ENCODE data around the gene CENPU.
"Not testable (repeated sequence)": the region's sequence is repeated elsewhere in the genome, so short reads cannot be mapped to it uniquely, and the experiment has no call there.

CENPU gene

DNA sequence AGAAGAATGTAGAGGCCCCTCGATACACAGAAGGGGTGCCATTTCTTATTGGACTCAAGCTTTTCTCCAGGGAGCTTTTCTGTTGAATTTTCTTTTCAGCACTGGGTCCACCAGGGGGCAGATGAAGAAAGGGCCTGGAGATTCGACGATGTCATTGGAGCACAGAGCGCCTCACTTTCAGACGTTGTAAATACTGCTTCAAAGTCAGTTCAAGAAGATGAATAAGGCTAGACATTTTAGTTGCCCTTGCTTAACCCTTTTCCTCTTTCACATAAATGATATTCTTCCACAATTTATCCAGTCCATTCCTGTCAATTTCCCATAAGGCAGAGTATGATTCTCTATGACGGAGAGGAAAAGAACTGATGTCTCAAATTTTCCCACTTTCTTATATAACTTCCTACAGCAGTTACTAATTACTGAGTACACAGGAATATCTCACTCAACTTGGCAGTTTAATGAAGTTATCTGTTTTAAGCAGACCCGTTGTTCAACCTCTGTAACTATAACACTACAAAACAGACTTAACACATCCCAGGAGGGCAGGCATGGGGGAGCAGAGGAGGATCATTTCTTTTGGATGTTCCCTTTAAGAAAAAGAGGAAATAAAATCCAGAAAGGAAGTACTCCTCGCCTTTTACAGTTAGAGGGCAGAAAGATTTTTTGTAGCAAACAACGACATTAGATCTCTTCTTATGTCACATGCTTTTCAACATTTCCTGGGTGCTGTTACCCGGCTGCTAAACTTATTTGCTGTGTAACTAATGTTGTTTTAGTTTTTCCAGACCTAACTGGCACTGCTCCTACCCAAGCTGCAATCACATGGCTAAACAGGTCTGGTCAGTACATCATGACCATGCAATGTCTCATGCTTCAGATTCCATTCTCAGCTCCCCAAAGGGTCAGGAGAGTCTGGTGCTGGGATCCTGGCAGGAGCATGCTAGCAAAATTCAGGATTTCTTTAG is 12.2 kb upstream of the CENPU start:
- DNase-seq (ENCODE audit: low read depth), result peak; percentile 81
- no peak overlapping the region for H3K4me3 ChIP-seq (ENCODE audit: low read depth, low read length)
- in situ Hi-C loops (cut with HindIII; ENCODE audit: low sequenced_read_pairs), result loop anchor here (5.0 kb wide), 2 partner anchors 49 to 61 kb away; no protein-coding TSS in a partner anchor
- peak; percentile 82 for TF ChIP-seq CTCF (IDR thresholded peaks at IDR 0.05; ENCODE audit: low read depth, low read length, missing control alignments)

- in situ Hi-C loops (cut with HindIII; ENCODE audit: low sequenced_read_pairs), result no loop called here
- DNase-seq (ENCODE audit: low read depth), result no peak
- TF ChIP-seq CTCF (IDR thresholded peaks at IDR 0.05; ENCODE audit: low read depth, low read length, missing control alignments), result no peak
- no peak overlapping the region for H3K4me3 ChIP-seq (ENCODE audit: low read depth, low read length)
These were observed 10.3 kb upstream of the CENPU start for GRCh38 chr4:184744236-184744635.

DNA sequence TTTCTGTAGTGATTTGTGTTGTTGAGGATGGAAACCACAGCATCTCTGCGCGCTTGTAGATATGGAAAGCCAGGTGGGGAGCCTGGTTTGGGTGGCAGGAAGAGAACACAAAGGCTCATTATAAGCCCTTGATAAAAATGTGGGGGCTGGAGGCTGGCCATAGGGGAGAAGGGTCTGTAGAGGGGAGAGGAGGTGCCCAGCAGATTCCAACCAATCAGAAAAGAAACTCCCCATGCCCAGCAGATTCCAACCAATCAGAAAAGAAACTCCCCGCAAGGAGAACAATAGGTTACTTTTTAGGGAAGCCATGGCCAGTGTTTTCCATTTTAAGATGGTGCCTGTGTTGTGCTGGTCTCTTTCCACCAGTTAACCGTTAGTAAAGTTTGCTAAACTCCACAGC is 9.8 kb upstream of the CENPU start:
- no peak overlapping the region for H3K4me3 ChIP-seq (ENCODE audit: low read depth, low read length)
- in situ Hi-C loops (cut with HindIII; ENCODE audit: low sequenced_read_pairs), result no loop called here
- no peak for DNase-seq (ENCODE audit: low read depth)
- TF ChIP-seq CTCF (IDR thresholded peaks at IDR 0.05; ENCODE audit: low read depth, low read length, missing control alignments), result no peak

DNA sequence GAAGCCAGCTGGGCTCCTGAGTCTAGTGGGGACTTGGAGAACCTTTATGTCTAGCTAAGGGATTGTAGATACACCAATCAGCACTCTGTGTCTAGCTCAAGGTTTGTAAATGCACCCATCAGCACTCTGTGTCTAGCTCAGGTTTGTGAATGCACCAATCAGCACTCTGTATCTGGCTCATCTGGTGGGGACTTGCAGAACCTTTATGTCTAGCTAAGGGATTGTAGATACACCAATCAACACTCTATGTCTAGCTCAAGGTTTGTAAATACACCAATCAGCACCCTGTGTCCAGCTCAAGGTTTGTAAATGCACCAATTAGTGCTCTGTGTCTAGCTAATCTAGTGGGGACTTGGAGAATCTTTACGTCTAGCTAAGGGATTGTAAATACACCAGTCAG is 7.8 kb upstream of the CENPU start:
- DNase-seq (ENCODE audit: low read depth); H3K4me3 ChIP-seq (ENCODE audit: low read depth, low read length); in situ Hi-C loops (cut with HindIII; ENCODE audit: low sequenced_read_pairs): not testable (repeated sequence)

DNA sequence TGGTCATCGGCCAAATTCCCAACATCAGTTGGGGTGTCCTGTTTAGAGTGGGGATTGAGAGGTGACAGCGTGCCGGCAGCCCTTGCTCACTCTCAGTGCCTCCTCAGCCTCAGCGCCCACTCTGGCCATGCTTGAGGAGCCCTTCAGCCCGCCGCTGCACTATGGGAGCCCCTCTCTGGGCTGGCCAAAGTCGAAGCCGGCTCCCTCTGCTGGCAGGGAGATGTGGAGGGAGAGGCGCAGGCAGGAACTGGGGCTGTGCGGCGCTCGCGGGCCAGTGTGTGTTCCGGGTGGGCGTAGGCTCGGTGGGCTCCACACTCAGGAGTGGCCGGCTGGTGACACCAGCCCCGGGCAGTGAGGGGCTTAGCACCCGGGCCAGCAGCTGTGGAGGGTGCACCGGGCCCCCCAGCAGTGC is 7.1 kb upstream of the CENPU start:
- no peak for DNase-seq (ENCODE audit: low read depth)
- in situ Hi-C loops (cut with HindIII; ENCODE audit: low sequenced_read_pairs), result no loop called here
- TF ChIP-seq CTCF (IDR thresholded peaks at IDR 0.05; ENCODE audit: low read depth, low read length, missing control alignments), result no peak
- H3K4me3 ChIP-seq (ENCODE audit: low read depth, low read length), result no peak overlapping the region

DNA sequence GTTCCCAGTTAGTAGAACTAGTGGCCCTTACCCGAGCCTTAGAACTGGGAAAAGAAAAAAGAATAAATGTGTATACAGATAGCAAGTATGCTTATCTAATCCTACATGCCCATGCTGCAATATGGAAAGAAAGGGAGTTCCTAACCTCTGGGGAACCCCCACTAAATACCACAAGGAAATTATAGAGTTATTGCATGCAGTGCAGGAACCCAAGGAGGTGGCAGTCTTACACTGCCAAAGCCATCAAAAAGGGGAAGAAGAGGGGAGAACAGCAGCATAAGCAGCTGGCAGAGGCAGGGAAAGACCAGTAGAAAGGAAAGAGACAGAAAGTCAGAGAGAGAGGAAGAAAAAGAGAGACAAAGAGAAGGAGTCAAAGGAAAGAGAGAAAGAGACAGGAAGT is 5.7 kb upstream of the CENPU start:
- DNase-seq (ENCODE audit: low read depth); in situ Hi-C loops (cut with HindIII; ENCODE audit: low sequenced_read_pairs): not testable (repeated sequence)

DNA sequence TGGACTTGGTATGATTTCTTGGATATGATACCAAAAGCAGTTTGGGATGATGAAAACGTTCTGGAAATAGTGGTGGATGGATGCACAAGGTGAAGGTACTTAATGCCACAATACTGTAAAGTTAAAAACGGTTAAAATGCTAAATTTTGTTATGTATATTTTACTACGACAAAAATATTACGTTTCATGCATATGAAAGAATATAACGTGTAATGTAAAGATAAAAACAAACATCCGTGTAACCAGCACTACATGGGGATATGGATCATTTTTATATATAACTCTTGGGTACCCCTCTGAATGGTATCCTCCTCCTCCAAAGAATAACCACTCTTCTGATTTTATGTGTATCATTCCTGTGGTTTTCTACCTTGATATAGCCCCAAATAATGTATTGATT is 862 bp upstream of the CENPU start:
- no peak for DNase-seq (ENCODE audit: low read depth)
- peak overlapping the region; percentile 85 for H3K4me3 ChIP-seq (ENCODE audit: low read depth, low read length)
- TF ChIP-seq CTCF (IDR thresholded peaks at IDR 0.05; ENCODE audit: low read depth, low read length, missing control alignments), result no peak
- in situ Hi-C loops (cut with HindIII; ENCODE audit: low sequenced_read_pairs), result no loop called here

More for the DNA sequence above, 5.7 kb upstream of the CENPU start:
- not testable (repeated sequence) for H3K4me3 ChIP-seq (ENCODE audit: low read depth, low read length)
